ENCODE results near the gene DSTN. TPM values are rescaled to one million over a fixed set of nuclear protein-coding genes. Genes with fewer than 3 reads are reported as not detected.

Gene DSTN
- total and polyA plus RNA-seq, 12 donors: 261 to 802 (median 546) TPM

GRCh38 chr20:17644451-17644850 is 74.6 kb downstream of the DSTN start:
- no peak for TF ChIP-seq CTCF (IDR thresholded peaks at IDR 0.05)
- peak in 5 of 8 donors; percentile 27 to 58 (median 42) for ATAC-seq
- intact Hi-C loops (cut with DNase I): no loop called here
- Histone ChIP-seq H3K27ac (peak overlapping the region in 8 of 10 donors; percentile 21 to 76 (median 41)), H3K9me3 (no peaks in the 10 kb centered on the region), H3K4me1 (peaks cover 20 to 92% (median 65%) of the 10 kb centered on the region in 9 donors), H3K27me3 (no peaks in the 10 kb centered on the region), H3K4me3 (no peak overlapping the region), H3K36me3 (peaks cover 0 to 60% (median 5%) of the 10 kb centered on the region in 9 donors)
- WGBS, 2 donors: 53 to 68% methylated on average over 13 of the region's 13 CpGs
- no peak for DNase-seq

- intact Hi-C loops (cut with DNase I): no loop called here
- H3K9me3 ChIP-seq: no peaks in the 10 kb centered on the region
- H3K4me3 ChIP-seq: no peak overlapping the region
- no peak for DNase-seq
- H3K27ac ChIP-seq: peak overlapping the region in 5 of 10 donors; percentile 31 to 76 (median 68)
- no peaks in the 10 kb centered on the region for H3K27me3 ChIP-seq
- no peak for ATAC-seq
- TF ChIP-seq CTCF (IDR thresholded peaks at IDR 0.05): no peak
- 95 to 96% methylated on average over 14 of the region's 14 CpGs for WGBS, 2 donors
- peaks cover 0 to 54% (median 5%) of the 10 kb centered on the region in 9 donors for H3K36me3 ChIP-seq
- peaks cover 20 to 97% (median 69%) of the 10 kb centered on the region in 9 donors for H3K4me1 ChIP-seq
Observed at GRCh38 chr20:17645010-17645409, 75.1 kb downstream of the DSTN start.

GRCh38 chr20:17645546-17646208 is 75.8 kb downstream of the DSTN start:
- 83 to 89% methylated on average over 10 of the region's 10 CpGs for WGBS, 2 donors
- ATAC-seq (no peak), DNase-seq (no peak)
- peak overlapping the region in 7 of 10 donors; percentile 36 to 82 (median 61) for H3K27ac ChIP-seq
- H3K9me3 ChIP-seq: no peaks in the 10 kb centered on the region
- H3K4me3 ChIP-seq: no peak overlapping the region
- intact Hi-C loops (cut with DNase I): no loop called here
- peaks cover 20 to 98% (median 76%) of the 10 kb centered on the region in 9 donors for H3K4me1 ChIP-seq
- no peaks in the 10 kb centered on the region for H3K27me3 ChIP-seq
- TF ChIP-seq CTCF (IDR thresholded peaks at IDR 0.05): no peak
- H3K36me3 ChIP-seq: peaks cover 0 to 53% (median 1%) of the 10 kb centered on the region in 9 donors

- no peak for DNase-seq
- ATAC-seq: peak in 6 of 8 donors; percentile 3 to 52 (median 14)
- Histone ChIP-seq H3K9me3 (no peaks in the 10 kb centered on the region), H3K4me3 (no peak overlapping the region), H3K36me3 (peaks cover 0 to 53% (median 0%) of the 10 kb centered on the region in 9 donors), H3K4me1 (peaks cover 20 to 98% (median 83%) of the 10 kb centered on the region in 9 donors), H3K27me3 (no peaks in the 10 kb centered on the region), H3K27ac (peak overlapping the region in 9 of 10 donors; percentile 23 to 82 (median 58))
- 57 to 61% methylated on average over 14 of the region's 14 CpGs for WGBS, 2 donors
- TF ChIP-seq CTCF (IDR thresholded peaks at IDR 0.05): no peak
- intact Hi-C loops (cut with DNase I): no loop called here
Observed at GRCh38 chr20:17646209-17646960, 76.5 kb downstream of the DSTN start.
